ENCODE measurements around the gene ACTN4.
"Not testable (repeated sequence)": the region's sequence is repeated elsewhere in the genome, so short reads cannot be mapped to it uniquely, and the experiment has no call there.

The ACTN4 gene

GRCh38 chr19:38760805-38761517 is 113.5 kb downstream of the ACTN4 start:
- H3K27me3 ChIP-seq (ENCODE audit: control insufficient read depth in 1 of 2, insufficient read depth in 2 of 2, low read length in 2 of 2); H3K9me3 ChIP-seq (ENCODE audit: low read length); H3K4me3 ChIP-seq (ENCODE audit: low read depth in 1 of 2, low read length in 2 of 2); H3K27ac ChIP-seq (ENCODE audit: low read depth, low read length); H3K9ac ChIP-seq (ENCODE audit: low read length); H3K4me1 ChIP-seq (ENCODE audit: insufficient read depth, low read length); H3K36me3 ChIP-seq (ENCODE audit: insufficient read depth, low read length): not testable (repeated sequence)

GRCh38 chr19:38761884-38762389 is 114.5 kb downstream of the ACTN4 start:
- H3K4me1 ChIP-seq (ENCODE audit: insufficient read depth, low read length); H3K36me3 ChIP-seq (ENCODE audit: insufficient read depth, low read length); H3K9me3 ChIP-seq (ENCODE audit: low read length); H3K27ac ChIP-seq (ENCODE audit: low read depth, low read length); H3K4me3 ChIP-seq (ENCODE audit: low read depth in 1 of 2, low read length in 2 of 2); H3K9ac ChIP-seq (ENCODE audit: low read length); H3K27me3 ChIP-seq (ENCODE audit: control insufficient read depth in 1 of 2, insufficient read depth in 2 of 2, low read length in 2 of 2): not testable (repeated sequence)

GRCh38 chr19:38763795-38764220 is 116.4 kb downstream of the ACTN4 start:
- H3K4me1 ChIP-seq (ENCODE audit: insufficient read depth, low read length), result no peaks in the 10 kb centered on the region
- no peaks in the 10 kb centered on the region for H3K36me3 ChIP-seq (ENCODE audit: insufficient read depth, low read length)
- H3K27me3 ChIP-seq (ENCODE audit: control insufficient read depth in 1 of 2, insufficient read depth in 2 of 2, low read length in 2 of 2), result no peaks in the 10 kb centered on the region
- H3K9ac ChIP-seq (ENCODE audit: low read length), result no peak overlapping the region
- no peak overlapping the region for H3K27ac ChIP-seq (ENCODE audit: low read depth, low read length)
- no peak overlapping the region for H3K4me3 ChIP-seq (ENCODE audit: low read depth in 1 of 2, low read length in 2 of 2)
- H3K9me3 ChIP-seq (ENCODE audit: low read length), result no peaks in the 10 kb centered on the region

GRCh38 chr19:38765214-38765613 is 117.8 kb downstream of the ACTN4 start:
- Histone ChIP-seq H3K4me1 (ENCODE audit: insufficient read depth, low read length) (no peaks in the 10 kb centered on the region), H3K27me3 (ENCODE audit: control insufficient read depth in 1 of 2, insufficient read depth in 2 of 2, low read length in 2 of 2) (no peaks in the 10 kb centered on the region), H3K9me3 (ENCODE audit: low read length) (no peaks in the 10 kb centered on the region), H3K27ac (ENCODE audit: low read depth, low read length) (no peak overlapping the region), H3K9ac (ENCODE audit: low read length) (no peak overlapping the region), H3K4me3 (ENCODE audit: low read depth in 1 of 2, low read length in 2 of 2) (no peak overlapping the region), H3K36me3 (ENCODE audit: insufficient read depth, low read length) (no peaks in the 10 kb centered on the region)

GRCh38 chr19:38766276-38767047 is 119.0 kb downstream of the ACTN4 start:
- no peak overlapping the region for H3K4me3 ChIP-seq (ENCODE audit: low read depth in 1 of 2, low read length in 2 of 2)
- H3K9ac ChIP-seq (ENCODE audit: low read length), result no peak overlapping the region
- no peaks in the 10 kb centered on the region for H3K27me3 ChIP-seq (ENCODE audit: control insufficient read depth in 1 of 2, insufficient read depth in 2 of 2, low read length in 2 of 2)
- no peaks in the 10 kb centered on the region for H3K9me3 ChIP-seq (ENCODE audit: low read length)
- H3K27ac ChIP-seq (ENCODE audit: low read depth, low read length), result no peak overlapping the region
- no peaks in the 10 kb centered on the region for H3K4me1 ChIP-seq (ENCODE audit: insufficient read depth, low read length)
- H3K36me3 ChIP-seq (ENCODE audit: insufficient read depth, low read length), result no peaks in the 10 kb centered on the region

- Histone ChIP-seq H3K27ac (ENCODE audit: low read depth, low read length) (no peak overlapping the region), H3K9me3 (ENCODE audit: low read length) (no peaks in the 10 kb centered on the region), H3K36me3 (ENCODE audit: insufficient read depth, low read length) (no peaks in the 10 kb centered on the region), H3K4me3 (ENCODE audit: low read depth in 1 of 2, low read length in 2 of 2) (peak overlapping the region in 1 of 2 donors; percentile 4), H3K4me1 (ENCODE audit: insufficient read depth, low read length) (no peaks in the 10 kb centered on the region), H3K27me3 (ENCODE audit: control insufficient read depth in 1 of 2, insufficient read depth in 2 of 2, low read length in 2 of 2) (no peaks in the 10 kb centered on the region), H3K9ac (ENCODE audit: low read length) (no peak overlapping the region)
Measured at GRCh38 chr19:38769635-38770211, 122.3 kb downstream of the ACTN4 start.

GRCh38 chr19:38770228-38770948 is 122.9 kb downstream of the ACTN4 start:
- not testable (repeated sequence) for H3K4me1 ChIP-seq (ENCODE audit: insufficient read depth, low read length); H3K27me3 ChIP-seq (ENCODE audit: control insufficient read depth in 1 of 2, insufficient read depth in 2 of 2, low read length in 2 of 2); H3K9ac ChIP-seq (ENCODE audit: low read length); H3K27ac ChIP-seq (ENCODE audit: low read depth, low read length); H3K9me3 ChIP-seq (ENCODE audit: low read length); H3K36me3 ChIP-seq (ENCODE audit: insufficient read depth, low read length)
- peak overlapping the region in 1 of 2 donors; percentile 4 for H3K4me3 ChIP-seq (ENCODE audit: low read depth in 1 of 2, low read length in 2 of 2)

GRCh38 chr19:38770949-38771275 is 123.5 kb downstream of the ACTN4 start:
- H3K27ac ChIP-seq (ENCODE audit: low read depth, low read length); H3K4me3 ChIP-seq (ENCODE audit: low read depth in 1 of 2, low read length in 2 of 2); H3K36me3 ChIP-seq (ENCODE audit: insufficient read depth, low read length); H3K9me3 ChIP-seq (ENCODE audit: low read length); H3K27me3 ChIP-seq (ENCODE audit: control insufficient read depth in 1 of 2, insufficient read depth in 2 of 2, low read length in 2 of 2); H3K9ac ChIP-seq (ENCODE audit: low read length); H3K4me1 ChIP-seq (ENCODE audit: insufficient read depth, low read length): not testable (repeated sequence)

- not testable (repeated sequence) for H3K9ac ChIP-seq (ENCODE audit: low read length); H3K27ac ChIP-seq (ENCODE audit: low read depth, low read length); H3K27me3 ChIP-seq (ENCODE audit: control insufficient read depth in 1 of 2, insufficient read depth in 2 of 2, low read length in 2 of 2); H3K4me1 ChIP-seq (ENCODE audit: insufficient read depth, low read length); H3K36me3 ChIP-seq (ENCODE audit: insufficient read depth, low read length); H3K4me3 ChIP-seq (ENCODE audit: low read depth in 1 of 2, low read length in 2 of 2); H3K9me3 ChIP-seq (ENCODE audit: low read length)
Measured at GRCh38 chr19:38771569-38771968, 124.1 kb downstream of the ACTN4 start.

- Histone ChIP-seq H3K9me3 (ENCODE audit: low read length) (no peaks in the 10 kb centered on the region), H3K27me3 (ENCODE audit: control insufficient read depth in 1 of 2, insufficient read depth in 2 of 2, low read length in 2 of 2) (peaks cover 0 to 2% of the 10 kb centered on the region in 2 donors), H3K4me1 (ENCODE audit: insufficient read depth, low read length) (no peaks in the 10 kb centered on the region), H3K27ac (ENCODE audit: low read depth, low read length) (no peak within 1 kb of the TSS), H3K9ac (ENCODE audit: low read length) (no peak within 1 kb of the TSS), H3K4me3 (ENCODE audit: low read depth in 1 of 2, low read length in 2 of 2) (no peak within 1 kb of the TSS), H3K36me3 (ENCODE audit: insufficient read depth, low read length) (no peaks in the 10 kb centered on the region)
Measured at GRCh38 chr19:38773469-38774177, 126.2 kb downstream of the ACTN4 start, which contains the start of gene LGALS7. TSS of gene LGALS7 (minus strand) at chr19:38773517. CDS start at chr19:38773492, 25 bp downstream.

Data from muscle layer of colon (tissue), 2 donors.